Measurements from ENCODE around the gene GDPD5. TPM values are rescaled to one million over a fixed set of nuclear protein-coding genes. Genes with fewer than 3 reads are reported as not detected.

Gene GDPD5
- total and polyA plus RNA-seq, 9 of the 15 experiments (the other 6 are each of a cell fraction or from before 2014, with no cell fraction given) = 0.32 to 27.3 (median 8.0) TPM

DNA sequence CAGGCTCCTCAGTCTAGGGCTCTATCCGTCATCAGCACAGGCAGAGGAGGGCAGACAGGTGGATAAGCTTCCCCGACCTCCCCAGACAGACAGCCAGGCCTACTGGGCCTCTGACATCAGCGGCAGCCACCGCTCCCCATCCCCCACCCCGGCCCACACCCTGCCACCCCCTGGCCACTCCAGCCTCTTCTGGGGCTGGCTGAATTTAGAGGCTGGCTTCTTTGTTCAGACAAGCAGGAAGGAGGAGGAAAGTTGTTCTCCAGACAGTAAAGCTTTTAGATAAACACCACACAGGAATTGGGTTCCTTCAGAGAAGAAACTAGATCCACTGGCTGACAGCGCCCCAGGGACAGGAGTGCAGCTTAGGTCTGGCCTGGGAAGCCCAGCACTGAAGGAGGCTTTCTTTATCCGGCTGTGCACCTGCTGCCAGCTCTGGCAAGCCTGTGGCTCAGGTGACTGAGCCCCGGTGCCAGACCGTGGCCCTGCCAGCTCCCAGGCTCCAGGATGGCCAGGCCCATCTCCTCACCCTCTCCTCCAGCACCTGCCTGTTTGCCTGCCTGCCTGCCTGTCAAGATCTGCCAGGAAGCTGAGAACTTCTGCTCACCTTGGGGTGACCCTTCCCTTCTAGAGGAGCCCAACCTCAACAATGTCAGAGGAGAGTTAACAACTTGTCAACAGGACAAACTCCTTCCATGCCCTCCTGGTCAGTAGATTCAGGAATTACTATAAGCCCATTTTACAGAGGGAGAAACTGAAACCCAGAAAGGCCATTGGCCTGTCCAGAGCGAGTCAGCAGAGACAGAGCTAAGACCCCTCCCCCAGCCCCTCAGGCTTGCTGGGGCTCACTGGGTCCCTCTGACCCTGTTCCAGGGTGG, 48.8 kb downstream of the GDPD5 start (continued):
- TF ChIP-seq ZFP30 (CRISPR knock-in tag; IDR thresholded peaks at IDR 0.05; ENCODE audit: borderline replicate concordance) = no peak
- no peak for TF ChIP-seq BCL6 (CRISPR knock-in tag; IDR thresholded peaks at IDR 0.05)
- TF ChIP-seq RBM25 (IDR thresholded peaks at IDR 0.05; ENCODE audit: low read depth, low read length, severe bottlenecking) = peak; percentile 56
- no peak for TF ChIP-seq ZNF444 (CRISPR knock-in tag; IDR thresholded peaks at IDR 0.05)
- TF ChIP-seq RCOR1 (IDR thresholded peaks at IDR 0.05; ENCODE audit: borderline replicate concordance in 1 of 2, low read depth in 2 of 2, low read length in 2 of 2) = 0 out of 4 replicates have a peak, but pooled peaks of 1 of the 2 experiments have one; percentile 31
- TF ChIP-seq BCOR (IDR thresholded peaks at IDR 0.05) = peak; percentile 88
- TF ChIP-seq SMARCA5 (IDR thresholded peaks at IDR 0.05) = peak; percentile 45; the same call in 1 of the 2 replicates
- 0 out of 2 replicates have a peak, but pooled peaks have one; percentile 11 for TF ChIP-seq BACH1 (tag; IDR thresholded peaks at IDR 0.05)

DNA sequence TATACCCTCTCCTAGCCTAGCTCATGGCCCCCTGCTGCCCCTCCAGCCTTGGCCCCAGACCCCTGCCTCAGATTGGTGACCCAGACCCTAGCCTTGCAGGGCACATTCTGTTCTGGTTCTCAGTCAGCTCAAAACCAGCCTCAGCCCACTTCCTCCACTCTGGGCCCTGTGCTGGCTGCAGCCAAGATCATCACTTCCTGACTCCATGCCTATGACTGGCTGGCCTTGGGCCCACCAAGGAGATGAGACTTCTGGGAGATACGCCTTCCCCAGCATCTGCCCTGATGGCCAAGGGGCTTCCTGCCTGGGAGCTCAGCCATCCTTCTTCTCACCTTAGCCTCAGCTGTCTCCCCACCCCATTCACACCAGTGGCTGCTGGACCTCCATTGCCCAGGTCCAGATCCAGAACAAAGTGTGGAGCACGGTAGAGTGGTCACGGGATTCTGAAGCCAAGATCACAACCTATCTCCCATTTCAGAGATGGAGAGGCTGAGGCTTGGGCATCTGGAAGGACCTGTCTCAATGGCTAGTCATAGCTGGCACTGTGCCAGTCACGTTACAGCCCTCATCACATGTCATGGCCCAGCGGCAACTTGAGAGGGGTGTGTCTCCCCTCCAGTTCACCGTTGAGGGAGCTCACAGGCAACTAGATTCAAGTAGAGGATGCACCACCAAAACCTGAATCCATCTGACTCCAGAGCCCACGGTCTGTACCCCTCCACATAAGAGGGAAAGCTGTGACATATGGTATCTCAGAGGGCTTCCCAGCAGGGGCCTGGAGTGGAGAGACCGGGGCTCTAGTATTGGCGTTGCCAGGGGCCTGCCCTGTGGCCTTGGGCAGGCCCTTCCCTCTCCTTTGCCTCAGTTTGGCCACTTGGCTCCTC, 49.7 kb downstream of the GDPD5 start:
- no TSS peak for BruUV-seq (replicated peaks)
- in situ Hi-C loops (cut with MboI) = no loop called here
- no peaks in the 10 kb centered on the region for H3K36me3 ChIP-seq (ENCODE audit: control insufficient read depth, insufficient read depth, low read length)
- no peaks in the 10 kb centered on the region for H4K20me1 ChIP-seq (replicated peaks; ENCODE audit: control insufficient read depth, insufficient read depth, low read length)
- peak overlapping the region; percentile 72 for H3K4me2 ChIP-seq (ENCODE audit: insufficient read depth, low read length)
- H3K4me1 ChIP-seq (replicated peaks in 1 of 2; ENCODE audit: control insufficient read depth in 2 of 2, insufficient read depth in 2 of 2, low read length in 2 of 2) = peaks cover 44 to 46% of the 10 kb centered on the region in 2 experiments
- no peaks in the 10 kb centered on the region for H3K79me2 ChIP-seq (ENCODE audit: control insufficient read depth, insufficient read depth, low read length)
- H3K27me3 ChIP-seq (ENCODE audit: control insufficient read depth in 2 of 2, insufficient read depth in 2 of 2, low read length in 2 of 2) = no peaks in the 10 kb centered on the region
- peak overlapping the region; percentile 0; the same call in 1 of the 3 replicates for H3K27ac ChIP-seq (ENCODE audit: extremely low read depth, low read depth, low read length)
- H3K4me3 ChIP-seq = no peak overlapping the region
- intact Hi-C loops (cut with micrococcal nuclease) = no loop called here
- peak overlapping the region in 1 of 2 experiments; percentile 84; a peak in 2 of 4 replicates for H3K9ac ChIP-seq (ENCODE audit: insufficient read depth in 1 of 2, low read depth in 2 of 2, low read length in 2 of 2)
- peak in 1 of 4 experiments; percentile 63 for DNase-seq (ENCODE audit: extremely low read depth in 1 of 4, low spot score in 3 of 4)
- no peak; the same call in 2 of the 3 replicates for ATAC-seq
- H3K9me1 ChIP-seq (ENCODE audit: control insufficient read depth, insufficient read depth, low read length) = peaks cover 4% of the 10 kb centered on the region
- no peak for FAIRE-seq
- H2AFZ ChIP-seq (ENCODE audit: low read depth, low read length) = no peak overlapping the region
- ChIA-PET POLR2A (interaction anchor here (0.6 to 2.0 kb wide), 8 partner anchors 13 to 125 kb away, joined by 3 to 7 read pairs (median 4); partner anchors contain the start of gene ARRB1), CTCF (ENCODE audit: low intra/inter-chr PET ratio) (no interaction called here)
- WGBS (ENCODE audit: insufficient coverage, low coverage, missing lambda C conversion rate) = 52% methylated on average over 8 of the region's 9 CpGs
- H3K9me3 ChIP-seq (replicated peaks; ENCODE audit: control insufficient read depth, insufficient read depth, low read depth, low read length) = no peaks in the 10 kb centered on the region
- TF ChIP-seq CTBP1 (IDR thresholded peaks at IDR 0.05; ENCODE audit: borderline replicate concordance) (0 out of 2 replicates have a peak, but pooled peaks have one; percentile 4), CBFB (CRISPR knock-in tag; IDR thresholded peaks at IDR 0.05) (peak; percentile 40; the same call in 1 of the 2 replicates), ZC3H4 (CRISPR knock-in tag; IDR thresholded peaks at IDR 0.05; ENCODE audit: borderline replicate concordance) (no peak), CSDE1 (IDR thresholded peaks at IDR 0.05) (no peak), CREB3 (tag; conservative IDR thresholded peaks at IDR 0.05; ENCODE audit: low read depth) (0 out of 2 replicates have a peak, but pooled peaks have one; percentile 38)
